HG03469 (cell line): ENCODE results near the gene IQSEC1.
"Not testable (repeated sequence)": the region's sequence is repeated elsewhere in the genome, so short reads cannot be mapped to it uniquely, and the experiment has no call there.

ENCODE experiments used
- ATAC-seq: cut with Tn5 transposase; IDR thresholded peaks from one replicate; pipeline ENCODE4 v1.9.1; 2021; ENCODE audit warnings: mild to moderate bottlenecking, moderate library complexity, moderate number of reproducible peaks; ENCODE audit not compliant: unreplicated experiment

Gene IQSEC1

GRCh38 chr3:12861611-12862010 lies 211.6 kb downstream of the IQSEC1 start:
- ATAC-seq: no peak

GRCh38 chr3:12859840-12860239 lies 213.4 kb downstream of the IQSEC1 start:
- ATAC-seq: no peak

GRCh38 chr3:12856626-12857025 lies 216.6 kb downstream of the IQSEC1 start:
- no peak for ATAC-seq

- no peak for ATAC-seq
Measured at GRCh38 chr3:12854565-12854964, 218.7 kb downstream of the IQSEC1 start.

GRCh38 chr3:12853847-12854246 lies 219.4 kb downstream of the IQSEC1 start:
- ATAC-seq: not testable (repeated sequence)

- ATAC-seq: no peak
Measured at GRCh38 chr3:12852201-12852600, 221.0 kb downstream of the IQSEC1 start.
